HG03571 (cell line): Measurements from ENCODE around the gene EDEM1.

ENCODE experiments used
- ATAC-seq: cut with Tn5 transposase; IDR thresholded peaks from one replicate; pipeline ENCODE4 v1.9.1; 2021; ENCODE audit not compliant: unreplicated experiment

Gene EDEM1

DNA sequence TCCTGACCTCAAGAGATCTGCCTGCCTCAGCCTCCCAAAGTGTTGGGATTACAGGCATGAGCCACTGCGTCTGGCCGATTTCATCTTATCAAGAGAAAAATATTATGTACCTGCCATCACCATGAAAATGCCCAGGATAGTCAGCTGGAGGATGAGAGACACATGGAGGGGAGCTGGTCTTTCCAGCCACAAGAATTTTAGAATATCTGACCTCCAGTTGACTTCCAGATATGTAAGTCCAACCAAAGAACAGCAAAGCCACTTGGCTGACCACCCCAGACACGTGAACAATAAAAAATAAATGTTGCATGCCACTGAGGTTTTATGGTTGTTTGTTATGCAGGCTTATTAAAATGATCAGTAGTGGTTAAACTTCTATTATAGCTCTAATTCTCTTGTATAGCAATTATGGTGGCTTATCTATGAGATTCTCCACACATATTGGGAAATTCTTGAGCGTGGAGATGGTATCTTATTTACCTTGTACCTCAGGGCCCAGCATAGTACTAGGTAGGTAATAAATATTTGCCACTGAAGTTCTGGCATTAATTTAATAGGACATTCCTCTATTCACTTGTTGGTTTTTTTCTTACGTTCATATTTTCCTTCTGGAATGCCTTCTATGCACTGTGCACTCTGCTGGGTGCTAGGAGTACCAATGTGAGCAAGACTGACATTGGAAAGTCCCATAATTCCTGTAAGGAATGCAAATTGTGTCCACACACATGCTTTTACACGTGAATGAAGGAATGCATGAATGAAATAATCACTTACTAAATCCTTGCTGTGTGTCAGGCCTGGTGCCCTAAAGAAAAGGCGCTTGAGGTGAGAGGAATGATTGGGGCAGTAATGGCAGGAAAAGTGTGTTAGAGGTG is 77.6 kb downstream of the EDEM1 start:
- ATAC-seq: no peak

DNA sequence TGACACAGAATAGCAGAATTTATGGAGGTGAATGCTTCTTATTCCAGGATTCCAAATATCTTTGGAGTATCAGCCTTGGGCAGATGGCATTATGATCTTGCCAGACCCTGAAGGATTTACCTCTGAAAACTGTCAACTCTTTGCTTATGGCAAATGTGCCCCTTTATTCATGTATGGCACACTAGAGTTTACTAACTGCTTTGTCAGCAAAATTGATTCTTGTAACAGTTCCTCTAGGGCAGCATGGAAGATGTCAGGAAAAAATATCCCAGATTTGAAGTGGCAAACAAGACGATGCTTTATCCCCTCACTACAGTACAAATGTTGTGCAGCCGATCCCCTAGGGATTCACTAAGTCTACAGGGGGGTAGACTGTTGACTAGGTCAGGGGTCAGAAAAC is 79.7 kb downstream of the EDEM1 start:
- no peak for ATAC-seq

DNA sequence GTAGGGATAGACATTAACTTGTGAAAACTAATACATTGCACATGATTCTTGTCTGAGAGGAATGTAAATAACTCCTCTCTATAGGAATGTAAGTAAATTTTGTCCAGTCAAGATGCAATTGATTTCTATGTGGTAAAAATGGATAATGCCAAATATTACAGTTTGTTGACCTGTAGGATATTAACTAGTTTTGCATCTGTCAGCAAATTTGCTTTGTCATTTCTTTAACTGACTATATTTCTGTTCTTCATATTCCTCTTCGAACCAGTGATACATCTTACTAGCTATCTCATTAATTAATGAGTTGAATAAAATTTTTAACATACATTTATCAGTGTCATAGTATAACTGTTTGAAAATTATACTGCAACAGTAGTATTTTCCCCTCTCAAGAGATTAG is 80.4 kb downstream of the EDEM1 start:
- ATAC-seq: no peak
